Endothelial cell of umbilical vein (primary cell): ENCODE measurements around the gene ZNF598.

ENCODE experiments used
- EZH2 ChIP-seq: IDR thresholded peaks from 2 replicates; pipeline ENCODE4 v1.6.1; 2012; ENCODE audit warnings: borderline replicate concordance, low read depth, mild to moderate bottlenecking, moderate library complexity, low read length, inconsistent platforms; ENCODE audit not compliant: severe bottlenecking
- FOS ChIP-seq: IDR thresholded peaks from 2 replicates; pipeline ENCODE4 v1.6.1; 2011; ENCODE audit warnings: mild to moderate bottlenecking, low read length, moderate library complexity, borderline replicate concordance; ENCODE audit not compliant: insufficient read depth
- GATA2 ChIP-seq: IDR thresholded peaks from 2 replicates; pipeline ENCODE4 v1.7.0; 2011; ENCODE audit warnings: low read depth, mild to moderate bottlenecking, moderate library complexity, mixed read lengths, low read length; ENCODE audit not compliant: insufficient read length, insufficient read depth
- JUN ChIP-seq: IDR thresholded peaks from 2 replicates; pipeline ENCODE4 v1.6.1; 2011; ENCODE audit warnings: borderline replicate concordance, low read depth; ENCODE audit not compliant: insufficient read length, insufficient read depth
- MYC ChIP-seq: IDR thresholded peaks from one replicate; pipeline ENCODE4 v1.6.1; 2011; ENCODE audit warnings: mild to moderate bottlenecking, low read depth, low read length
- POLR2A ChIP-seq: IDR thresholded peaks from 2 replicates; pipeline ENCODE4 v1.6.1; 2012; ENCODE audit warnings: low read depth, mild to moderate bottlenecking, control low read depth, low read length
- POLR2AphosphoS5 ChIP-seq: IDR thresholded peaks from 2 replicates; pipeline ENCODE4 v1.6.1; 2012; ENCODE audit warnings: low read depth, mild to moderate bottlenecking, control low read depth, low read length, moderate library complexity; ENCODE audit not compliant: insufficient read depth
- TF ChIP-seq, protein P1 (sequence below), 2 donors: IDR thresholded peaks; 1 replicate in 1 of 2; 2 replicates in 1 of 2; pipeline ENCODE4 v1.5.1; 2011; ENCODE audit warnings: low read length in 2 of 2, mild to moderate bottlenecking in 2 of 2, moderate library complexity in 2 of 2, control low read depth in 1 of 2, inconsistent platforms in 1 of 2, low read depth in 1 of 2; ENCODE audit not compliant: insufficient read depth in 1 of 2; ENCODE audit errors: extremely low read depth in 1 of 2
- TF ChIP-seq, protein P2 (sequence below): IDR thresholded peaks from 2 replicates; pipeline ENCODE4 v1.6.1; 2011; ENCODE audit not compliant: insufficient read depth, insufficient read length

DNA sequence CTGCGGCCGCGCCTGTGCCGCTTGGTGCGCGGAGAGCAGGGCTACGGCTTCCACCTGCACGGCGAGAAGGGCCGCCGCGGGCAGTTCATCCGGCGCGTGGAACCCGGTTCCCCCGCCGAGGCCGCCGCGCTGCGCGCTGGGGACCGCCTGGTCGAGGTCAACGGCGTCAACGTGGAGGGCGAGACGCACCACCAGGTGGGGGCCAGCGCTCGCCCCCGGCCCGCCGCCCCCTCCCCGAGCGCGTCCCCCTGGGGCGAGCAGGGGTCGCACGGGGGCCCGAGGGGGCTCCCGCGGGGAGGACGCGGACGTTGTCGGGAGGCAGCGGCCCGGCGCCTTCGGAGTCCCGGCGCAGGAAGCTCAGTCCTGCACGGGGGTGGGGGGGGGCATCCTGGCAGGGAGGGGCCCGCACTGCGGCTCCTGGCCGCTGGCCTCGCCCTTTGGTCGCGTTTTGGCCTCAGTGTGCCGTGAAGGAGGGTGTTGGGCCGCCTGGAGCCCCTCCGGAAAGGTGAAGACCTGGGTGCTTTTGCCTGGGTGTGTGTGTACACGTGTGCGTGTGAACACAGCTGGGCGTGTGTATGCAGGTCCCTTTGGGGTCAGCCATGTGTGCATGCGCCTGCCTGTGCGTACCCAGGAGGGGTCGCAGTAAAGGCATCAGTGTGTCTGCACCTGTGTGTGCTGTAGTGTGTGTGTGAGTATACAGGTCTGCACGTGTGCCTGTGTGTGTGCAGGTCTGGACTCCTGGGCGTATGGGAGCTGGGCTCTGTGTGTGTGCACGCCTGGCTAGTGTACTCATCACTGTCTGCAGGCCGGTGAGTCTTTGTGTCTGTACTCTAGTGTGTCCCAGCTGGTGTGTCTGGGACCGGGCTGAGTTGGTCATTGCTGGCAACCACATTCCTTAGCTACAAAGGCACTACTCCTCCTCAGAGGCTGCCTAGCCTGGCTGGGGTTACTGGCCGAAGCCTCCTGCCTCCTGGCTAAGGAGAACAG lies 17.7 kb upstream of the ZNF598 start:
- TF ChIP-seq EZH2 (no peak), POLR2A (no peak), GATA2 (no peak), FOS (no peak), POLR2AphosphoS5 (no peak), MYC (no peak), JUN (no peak)
- TF ChIP-seq, protein P1, sequence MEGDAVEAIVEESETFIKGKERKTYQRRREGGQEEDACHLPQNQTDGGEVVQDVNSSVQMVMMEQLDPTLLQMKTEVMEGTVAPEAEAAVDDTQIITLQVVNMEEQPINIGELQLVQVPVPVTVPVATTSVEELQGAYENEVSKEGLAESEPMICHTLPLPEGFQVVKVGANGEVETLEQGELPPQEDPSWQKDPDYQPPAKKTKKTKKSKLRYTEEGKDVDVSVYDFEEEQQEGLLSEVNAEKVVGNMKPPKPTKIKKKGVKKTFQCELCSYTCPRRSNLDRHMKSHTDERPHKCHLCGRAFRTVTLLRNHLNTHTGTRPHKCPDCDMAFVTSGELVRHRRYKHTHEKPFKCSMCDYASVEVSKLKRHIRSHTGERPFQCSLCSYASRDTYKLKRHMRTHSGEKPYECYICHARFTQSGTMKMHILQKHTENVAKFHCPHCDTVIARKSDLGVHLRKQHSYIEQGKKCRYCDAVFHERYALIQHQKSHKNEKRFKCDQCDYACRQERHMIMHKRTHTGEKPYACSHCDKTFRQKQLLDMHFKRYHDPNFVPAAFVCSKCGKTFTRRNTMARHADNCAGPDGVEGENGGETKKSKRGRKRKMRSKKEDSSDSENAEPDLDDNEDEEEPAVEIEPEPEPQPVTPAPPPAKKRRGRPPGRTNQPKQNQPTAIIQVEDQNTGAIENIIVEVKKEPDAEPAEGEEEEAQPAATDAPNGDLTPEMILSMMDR (IDR thresholded peaks at IDR 0.05; ENCODE audit: extremely low read depth in 1 of 2, insufficient read depth in 1 of 2, low read depth in 1 of 2, low read length in 2 of 2), result no peak
- TF ChIP-seq, protein P2, sequence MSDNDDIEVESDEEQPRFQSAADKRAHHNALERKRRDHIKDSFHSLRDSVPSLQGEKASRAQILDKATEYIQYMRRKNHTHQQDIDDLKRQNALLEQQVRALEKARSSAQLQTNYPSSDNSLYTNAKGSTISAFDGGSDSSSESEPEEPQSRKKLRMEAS, result no peak
